Mucosa of rectum (tissue), 2 donors: Measurements from ENCODE around the gene IL11RA.

Experiments
- H3K27ac ChIP-seq, 2 donors: one replicate each; pipeline ENCODE4 v1.7.0; 2013; ENCODE audit warnings: inconsistent platforms in 2 of 2, low read depth in 2 of 2, low read length in 2 of 2
- H3K27me3 ChIP-seq, 2 donors: one replicate each; pipeline ENCODE4 v1.7.0; 2013; ENCODE audit warnings: low read length in 2 of 2; ENCODE audit not compliant: control insufficient read depth in 2 of 2, insufficient read depth in 2 of 2
- H3K36me3 ChIP-seq, 2 donors: one replicate each; pipeline ENCODE4 v1.7.0; 2013; ENCODE audit warnings: low read length in 2 of 2; ENCODE audit not compliant: control insufficient read depth in 2 of 2, insufficient read depth in 2 of 2
- H3K4me1 ChIP-seq, 2 donors: one replicate each; pipeline ENCODE4 v1.7.0; 2013; ENCODE audit warnings: low read length in 2 of 2, mild to moderate bottlenecking in 1 of 2; ENCODE audit not compliant: control insufficient read depth in 2 of 2, insufficient read depth in 2 of 2
- H3K4me3 ChIP-seq, 2 donors: one replicate each; pipeline ENCODE4 v1.7.0; 2013; ENCODE audit warnings: low read length in 2 of 2
- H3K9ac ChIP-seq, 2 donors: one replicate each; pipeline ENCODE4 v1.7.0; 2013; ENCODE audit warnings: low read length in 2 of 2, low read depth in 1 of 2, mild to moderate bottlenecking in 1 of 2
- H3K9me3 ChIP-seq, 2 donors: one replicate each; pipeline ENCODE4 v1.7.0; 2013; ENCODE audit warnings: low read length in 2 of 2; ENCODE audit not compliant: control insufficient read depth in 2 of 2
- donor health status: healthy.
- donor health status: Normal muscosa, but diverticular disease.

The IL11RA gene

DNA sequence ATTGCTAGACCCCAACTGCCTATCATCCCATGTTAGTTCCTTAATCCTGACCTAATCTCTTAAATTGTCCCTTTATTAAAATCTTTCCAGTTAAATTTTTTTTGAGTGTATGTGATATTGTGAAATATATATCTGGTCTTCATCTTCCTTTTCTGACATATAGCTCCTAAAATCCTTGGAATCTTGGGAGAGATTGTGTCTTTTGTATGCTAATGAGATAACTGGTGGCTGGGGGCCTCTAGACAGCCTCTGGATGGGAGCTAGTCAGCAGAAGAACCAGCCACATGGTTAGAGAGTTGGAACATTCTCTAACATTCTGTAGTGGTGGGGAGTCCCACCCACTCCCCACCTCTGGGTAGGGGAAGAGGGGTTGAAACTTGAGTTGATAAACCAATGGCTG, 42.8 kb downstream of the IL11RA start:
- Histone ChIP-seq H3K9ac (no peak overlapping the region), H3K9me3 (no peaks in the 10 kb centered on the region)

DNA sequence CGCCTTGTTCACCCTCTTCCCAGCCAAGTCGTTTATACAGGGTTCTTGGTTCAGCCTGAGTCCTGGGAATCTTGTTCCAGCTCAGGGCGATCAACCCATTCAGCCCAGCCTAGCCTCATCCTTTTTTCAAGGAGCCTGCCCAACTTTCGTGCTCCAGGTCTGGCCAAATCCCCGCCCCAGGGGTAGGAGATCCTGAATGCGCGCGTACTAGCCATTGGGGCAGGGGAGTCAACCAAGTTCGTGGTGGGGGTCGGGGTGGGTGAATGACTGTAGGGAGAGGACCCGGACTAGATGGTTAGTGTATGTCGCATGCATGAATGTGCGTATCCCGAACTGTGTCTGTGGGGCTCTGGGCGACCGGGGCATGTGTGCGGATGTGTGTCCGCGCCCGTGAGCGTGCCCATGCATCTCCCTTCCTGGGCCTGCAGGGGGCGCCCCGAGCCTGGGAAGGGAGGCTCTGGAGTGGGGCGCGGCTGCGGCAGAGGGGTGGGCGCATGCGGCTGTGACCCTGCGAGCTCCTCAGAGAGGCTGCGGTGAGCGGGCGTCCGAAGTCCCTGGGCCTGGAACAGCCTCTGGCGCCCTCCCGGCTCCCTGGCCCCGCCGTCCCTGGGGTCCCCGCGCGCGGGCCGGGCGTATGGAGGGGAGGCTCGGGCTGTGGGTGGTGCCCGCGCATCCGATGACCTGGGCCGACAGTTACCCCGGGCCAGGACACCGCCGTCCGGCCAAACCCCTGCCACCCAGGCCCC, 49.2 kb downstream of the IL11RA start:
- Histone ChIP-seq H3K36me3 (no peaks in the 10 kb centered on the region), H3K27me3 (peaks cover 0 to 3% of the 10 kb centered on the region in 2 donors), H3K9ac (peak overlapping the region in 1 of 2 donors; percentile 49), H3K27ac (peak overlapping the region; percentile 67), H3K4me1 (peaks cover 3 to 5% of the 10 kb centered on the region in 2 donors), H3K9me3 (no peaks in the 10 kb centered on the region), H3K4me3 (peak overlapping the region; percentile 69 to 80)

More for the DNA sequence above, 42.8 kb downstream of the IL11RA start:
- H3K27ac ChIP-seq: no peak overlapping the region
- H3K4me1 ChIP-seq: peaks cover 0 to 3% of the 10 kb centered on the region in 2 donors
- no peak overlapping the region for H3K4me3 ChIP-seq
- no peaks in the 10 kb centered on the region for H3K36me3 ChIP-seq
- no peaks in the 10 kb centered on the region for H3K27me3 ChIP-seq

DNA sequence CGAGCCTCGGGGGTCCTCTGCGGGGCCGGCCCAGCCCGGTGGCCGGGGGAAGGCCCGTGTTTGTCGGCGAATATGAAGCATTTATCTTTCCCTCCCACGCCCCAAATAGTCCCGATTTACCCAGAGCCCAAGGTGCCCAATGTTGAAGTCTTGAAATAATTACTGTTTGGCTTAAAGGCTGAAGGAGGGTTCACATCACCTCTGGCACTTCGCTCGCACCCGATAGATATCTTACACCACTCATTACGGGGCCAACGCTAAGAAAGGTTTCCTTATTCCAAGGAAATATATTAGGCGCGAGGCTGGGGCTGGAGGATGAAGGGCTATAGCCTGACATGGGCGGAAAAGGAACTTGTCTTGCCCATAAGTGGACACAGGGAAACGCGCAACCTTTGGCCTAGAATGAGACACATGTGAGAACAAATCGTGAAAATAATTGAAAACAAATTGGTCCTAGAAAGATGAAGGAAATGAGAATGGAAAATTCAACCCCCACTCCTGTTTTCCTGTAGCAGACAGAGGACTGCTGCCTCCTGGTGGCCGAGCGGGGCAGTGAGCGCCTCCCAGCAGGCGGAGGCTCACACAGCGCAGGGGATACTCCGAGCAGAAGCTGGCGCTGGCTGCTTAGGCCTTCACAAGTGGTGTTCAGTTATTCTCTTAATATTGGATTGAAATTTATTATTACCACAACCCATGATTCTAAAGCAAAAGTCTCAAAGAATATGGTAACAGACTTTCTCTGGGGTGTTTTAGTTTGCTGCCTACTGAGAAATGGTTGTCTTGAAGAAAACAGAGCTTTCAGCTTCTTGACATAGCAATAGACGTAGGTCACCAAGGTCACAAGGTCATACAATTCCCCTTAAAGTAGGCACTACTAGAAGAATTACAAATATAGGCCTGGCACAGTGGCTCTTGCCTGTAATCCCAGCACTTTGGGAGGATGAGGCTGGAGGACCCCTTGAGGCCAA, 50.1 kb downstream of the IL11RA start:
- H3K27me3 ChIP-seq: peaks cover 0 to 3% of the 10 kb centered on the region in 2 donors
- H3K9me3 ChIP-seq: no peaks in the 10 kb centered on the region
- H3K9ac ChIP-seq: peak overlapping the region; percentile 49 to 52
- peak overlapping the region; percentile 69 to 80 for H3K4me3 ChIP-seq
- H3K4me1 ChIP-seq: peaks cover 3 to 5% of the 10 kb centered on the region in 2 donors
- no peaks in the 10 kb centered on the region for H3K36me3 ChIP-seq
- H3K27ac ChIP-seq: peak overlapping the region; percentile 67

DNA sequence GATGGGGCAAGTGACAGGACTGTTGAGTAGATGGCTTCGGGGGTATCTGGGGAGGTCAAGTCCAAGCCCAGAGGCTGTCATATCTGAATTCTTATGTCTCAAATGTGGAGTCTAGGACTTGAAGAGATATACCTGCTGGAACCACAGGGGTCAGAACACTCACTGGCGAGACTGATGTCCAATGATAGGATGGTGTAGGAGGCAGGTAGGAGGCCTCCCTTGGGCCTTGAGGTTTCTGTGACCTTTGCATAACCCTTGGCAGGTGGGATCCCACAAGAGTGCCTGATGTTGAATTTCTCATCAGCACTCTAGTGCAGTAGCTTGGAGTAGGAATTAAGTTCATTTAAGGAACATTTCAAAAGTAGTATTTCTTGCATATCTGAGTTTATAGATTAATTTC, 55.1 kb downstream of the IL11RA start:
- no peak overlapping the region for H3K4me3 ChIP-seq
- H3K9me3 ChIP-seq: no peaks in the 10 kb centered on the region
- H3K4me1 ChIP-seq: peaks cover 0 to 2% of the 10 kb centered on the region in 2 donors
- no peak overlapping the region for H3K27ac ChIP-seq
- H3K27me3 ChIP-seq: no peaks in the 10 kb centered on the region
- H3K9ac ChIP-seq: no peak overlapping the region
- H3K36me3 ChIP-seq: no peaks in the 10 kb centered on the region

DNA sequence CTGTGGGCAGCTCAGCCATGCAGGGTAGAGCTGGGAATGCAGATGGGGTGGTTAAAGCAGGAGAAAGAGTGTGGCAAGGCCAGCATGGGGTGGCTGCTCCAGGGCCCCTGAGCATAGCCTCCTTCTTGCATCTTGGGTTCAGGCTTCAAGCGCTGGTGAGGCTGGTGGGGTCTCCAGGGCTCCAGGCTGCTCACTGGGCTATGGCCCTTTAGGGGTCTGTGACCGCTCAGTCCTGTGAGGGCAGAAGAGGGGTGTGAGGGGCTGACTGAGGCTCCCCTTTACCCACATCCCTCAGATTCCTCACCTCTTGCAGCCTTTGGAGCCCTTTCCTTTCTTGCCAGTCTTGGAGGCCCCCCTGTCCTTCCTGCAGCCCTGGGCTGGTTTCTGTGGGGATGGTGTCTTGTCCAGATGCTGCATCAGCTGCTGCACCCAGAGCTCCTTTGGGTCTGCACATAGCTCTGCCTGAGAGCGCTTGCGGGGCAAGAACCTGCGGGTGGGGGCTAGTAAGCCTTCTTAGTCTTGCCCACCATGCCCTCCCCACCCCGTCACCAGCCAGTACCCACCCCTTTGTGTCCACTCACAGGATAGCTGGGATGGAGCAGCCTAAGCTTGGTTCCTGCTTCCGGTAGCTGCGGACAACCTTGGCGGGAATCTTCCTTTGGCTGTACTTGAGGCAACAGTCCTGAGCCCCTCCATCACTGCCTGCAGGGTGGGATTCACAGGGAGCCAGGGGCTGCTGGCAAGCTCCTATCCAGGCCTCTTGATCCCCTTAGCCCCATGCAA, 57.4 kb downstream of the IL11RA start:
- Histone ChIP-seq H3K27me3 (peaks cover 0 to 3% of the 10 kb centered on the region in 2 donors), H3K9ac (no peak overlapping the region), H3K4me1 (peaks cover 0 to 2% of the 10 kb centered on the region in 2 donors), H3K36me3 (no peaks in the 10 kb centered on the region), H3K27ac (peak overlapping the region in 1 of 2 donors; percentile 9), H3K9me3 (no peaks in the 10 kb centered on the region), H3K4me3 (no peak overlapping the region)

DNA sequence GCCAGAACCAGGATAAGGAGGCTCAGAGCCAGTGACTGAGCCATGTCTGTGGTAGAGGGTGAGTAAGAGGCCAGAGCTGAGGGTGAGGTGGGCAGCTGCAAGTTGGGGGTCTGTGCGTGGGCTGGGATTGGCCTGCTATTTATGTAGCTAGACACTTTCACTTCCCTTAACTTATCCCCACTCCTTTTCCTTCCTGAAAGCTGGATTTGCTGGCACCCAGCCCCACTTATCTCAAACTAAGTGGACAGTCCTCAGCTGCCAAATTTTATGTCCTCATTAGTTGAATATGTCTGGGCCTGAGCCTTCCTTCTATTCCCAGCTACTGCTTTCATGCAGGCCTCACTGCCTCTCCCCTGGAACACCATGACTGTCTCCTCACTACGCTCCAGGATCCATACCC, 58.0 kb downstream of the IL11RA start, which contains the start of gene CCL21:
Gene CCL21, minus strand, starts transcription at position 114 of the 400 bp plus-strand sequence. Its CDS starts 70 bp downstream, at position 44.
- Histone ChIP-seq H3K4me1 (peaks cover 0 to 2% of the 10 kb centered on the region in 2 donors), H3K27me3 (peaks cover 0 to 3% of the 10 kb centered on the region in 2 donors), H3K4me3 (no peak within 1 kb of the TSS), H3K36me3 (no peaks in the 10 kb centered on the region), H3K27ac (peak within 1 kb of the TSS in 1 of 2 donors; percentile 9), H3K9ac (no peak within 1 kb of the TSS), H3K9me3 (no peaks in the 10 kb centered on the region)
